Lung (tissue), 12 donors: ENCODE measurements around the gene ATN1. TPM values are rescaled to one million over a fixed set of nuclear protein-coding genes. Genes with fewer than 3 reads are reported as not detected.
"Not testable (repeated sequence)": the region's sequence is repeated elsewhere in the genome, so short reads cannot be mapped to it uniquely, and the experiment has no call there.

ENCODE experiments used
- ATAC-seq: fragments of 200-7000 bp; cut with Tn5 transposase; one replicate; pipeline ENCODE4 v1.9.1; 2020; ENCODE audit warnings: moderate number of reproducible peaks; ENCODE audit not compliant: insufficient read depth, low FRiP score
- DNase-seq, 3 donors: peaks; one replicate each; pipeline ENCODE4 v3.0.0-alpha.2; 2013 to 2017
- H3K27ac ChIP-seq, 2 donors: one replicate each; pipeline ENCODE4 v1.5.1; 2013; ENCODE audit warnings: mild to moderate bottlenecking in 2 of 2, moderate library complexity in 2 of 2, control low read depth in 1 of 2, inconsistent platforms in 1 of 2, low read depth in 1 of 2, low read length in 1 of 2
- H3K27me3 ChIP-seq, 3 donors: one replicate each; pipeline ENCODE4 v1.5.1; 2013; ENCODE audit warnings: low read length in 2 of 3; ENCODE audit not compliant: control insufficient read depth in 3 of 3, insufficient read depth in 3 of 3
- H3K36me3 ChIP-seq, 4 donors: one replicate each; pipeline ENCODE4 v1.5.1; 2013; ENCODE audit warnings: low read length in 4 of 4, mild to moderate bottlenecking in 1 of 4, moderate library complexity in 1 of 4; ENCODE audit not compliant: control insufficient read depth in 4 of 4, insufficient read depth in 4 of 4
- H3K4me1 ChIP-seq, 5 donors: one replicate each; pipeline ENCODE4 v1.5.1; 2013; ENCODE audit warnings: low read length in 5 of 5, mild to moderate bottlenecking in 2 of 5, moderate library complexity in 1 of 5; ENCODE audit not compliant: control insufficient read depth in 5 of 5, insufficient read depth in 5 of 5
- H3K4me3 ChIP-seq: one replicate; pipeline ENCODE4 v1.5.1; 2013; ENCODE audit warnings: mild to moderate bottlenecking, control low read depth, moderate library complexity
- H3K9ac ChIP-seq, 2 donors: one replicate each; pipeline ENCODE4 v1.5.1; 2013; ENCODE audit warnings: low read length in 2 of 2, control low read depth in 1 of 2; ENCODE audit not compliant: insufficient read depth in 1 of 2
- H3K9me3 ChIP-seq, 4 donors: one replicate each; pipeline ENCODE4 v1.5.1; 2013; ENCODE audit warnings: low read length in 3 of 4, mild to moderate bottlenecking in 1 of 4, moderate library complexity in 1 of 4; ENCODE audit not compliant: control insufficient read depth in 4 of 4, insufficient read depth in 3 of 4
- CTCF ChIP-seq: IDR thresholded peaks from 2 replicates; pipeline ENCODE4 v1.5.1; 2012; ENCODE audit warnings: mild to moderate bottlenecking; ENCODE audit errors: control extremely low read depth, extremely low read depth
- WGBS, 2 donors: extraction: QIAGEN DNeasy Blood & Tissue Kit; methylation state at CpG; one replicate each; pipeline ENCODE4 v1.1.7; 2013; 5-methylcytosine and 5-hydroxymethylcytosine counted together
- polyA plus RNA-seq, 2 donors: library from polyadenylated mRNA; stranded (reverse); fragments of 200-250 nt; gene quantifications; one replicate each; pipeline ENCODE4 v1.2.1, GENCODE V29; 2013
- total RNA-seq, 2 donors: library from RNA; depleted of rRNA in 1 of 2; stranded (reverse); fragments of >200 nt in 1 of 2; gene quantifications; one replicate each; pipeline ENCODE4 v1.2.1, GENCODE V29; 2014 to 2021
- donor health status: control.
- donor health status: control.
- donor health status: Bipolar disorder and iron deficiency.
- donor health status: healthy.
- donor health status: DM: yes; HTN: yes; CAD: no.

The ATN1 gene
- total and polyA plus RNA-seq, 4 donors: 63.5 to 113 (median 79.8) TPM

GRCh38 chr12:6904280-6905276 lies 23.2 kb upstream of the ATN1 start, which contains the start of gene LRRC23:
Gene LRRC23, plus strand, starts transcription at chr12:6904822. Its CDS starts 812 bp downstream, at chr12:6905634.
- ATAC-seq: peak; percentile 93
- H3K4me3 ChIP-seq: peak within 1 kb of the TSS; percentile 70
- no peaks in the 10 kb centered on the region for H3K27me3 ChIP-seq
- TF ChIP-seq CTCF: peak; percentile 14
- peak within 1 kb of the TSS; percentile 49 to 93 for H3K27ac ChIP-seq
- no peaks in the 10 kb centered on the region for H3K9me3 ChIP-seq
- 6 to 7% methylated on average over 34 of the region's 34 CpGs for WGBS, 2 donors
- peaks cover 4 to 19% (median 8%) of the 10 kb centered on the region in 5 donors for H3K4me1 ChIP-seq
- peak; percentile 98 to 99 (median 98) for DNase-seq
- H3K36me3 ChIP-seq: peaks cover 0 to 5% (median 1%) of the 10 kb centered on the region in 4 donors
- H3K9ac ChIP-seq: peak within 1 kb of the TSS; percentile 95 to 99

- H3K36me3 ChIP-seq: peaks cover 0 to 5% (median 1%) of the 10 kb centered on the region in 4 donors
- H3K4me1 ChIP-seq: peaks cover 3 to 14% (median 4%) of the 10 kb centered on the region in 5 donors
- no peaks in the 10 kb centered on the region for H3K27me3 ChIP-seq
- no peaks in the 10 kb centered on the region for H3K9me3 ChIP-seq
- DNase-seq (no peak), ATAC-seq (no peak)
- TF ChIP-seq CTCF: no peak
- peak overlapping the region; percentile 49 to 93 for H3K27ac ChIP-seq
- H3K9ac ChIP-seq: peak overlapping the region; percentile 95 to 99
- H3K4me3 ChIP-seq: no peak overlapping the region
- WGBS, 2 donors: 68 to 74% methylated on average over 5 of the region's 5 CpGs
These were observed 22.2 kb upstream of the ATN1 start for GRCh38 chr12:6905414-6906040.

GRCh38 chr12:6908141-6908540 lies 19.6 kb upstream of the ATN1 start:
- 95 to 97% methylated on average over 11 of the region's 11 CpGs for WGBS, 2 donors
- DNase-seq, H3K9me3 ChIP-seq, H3K9ac ChIP-seq, H3K36me3 ChIP-seq, H3K4me3 ChIP-seq, H3K27ac ChIP-seq, ATAC-seq: not testable (repeated sequence)
- peaks cover 0 to 13% (median 1%) of the 10 kb centered on the region in 3 donors for H3K27me3 ChIP-seq
- H3K4me1 ChIP-seq: peaks cover 3 to 14% (median 4%) of the 10 kb centered on the region in 5 donors
